ENCODE results near the gene CAPN9.

DNA sequence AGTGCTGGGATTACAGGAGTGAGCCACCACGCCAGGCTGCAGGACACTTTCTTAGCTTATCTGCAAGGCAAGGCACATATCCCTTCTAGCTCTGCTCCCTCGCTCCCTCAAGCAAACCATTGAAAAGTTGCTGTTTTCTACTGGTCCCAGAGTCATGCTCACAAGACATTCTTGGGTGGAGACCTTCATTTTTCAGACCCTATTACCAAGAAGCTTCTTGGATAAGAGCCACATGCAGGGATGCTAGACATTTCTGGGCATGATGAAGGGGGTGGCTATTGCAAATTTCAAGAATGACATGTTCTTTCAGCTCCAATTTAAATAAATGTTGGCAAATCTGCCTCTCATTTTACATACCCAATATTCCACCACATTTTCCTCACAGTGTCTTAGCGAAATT is 33.9 kb downstream of the CAPN9 start:
- no peak for TF ChIP-seq GATA3 (IDR thresholded peaks at IDR 0.05; ENCODE audit: low read depth, low read length)
- no peak for TF ChIP-seq GATA2 (IDR thresholded peaks at IDR 0.05; ENCODE audit: low read depth, low read length)
